Gastrocnemius medialis (tissue), 4 donors: ENCODE measurements around the gene UBE4A. TPM values are rescaled to one million over a fixed set of nuclear protein-coding genes. Genes with fewer than 3 reads are reported as not detected.

Source experiments
- ATAC-seq, 2 donors: fragments of 150-250 bp; one replicate each; pipeline ENCODE4 v1.9.1; 2016
- DNase-seq, 2 donors: peaks; one replicate each; pipeline ENCODE4 v3.0.0-alpha.2; 2019
- H3K27ac ChIP-seq, 4 donors: fragments of 200-600 bp; sonication (generic); 1 replicate in 1 of 4; 2 replicates in 3 of 4; pipeline ENCODE4 v1.5.1; 2016 to 2018; ENCODE audit warnings: mild to moderate bottlenecking in 2 of 4, moderate library complexity in 1 of 4
- H3K27me3 ChIP-seq, 3 donors: fragments of 200-600 bp; sonication (generic) in 2 of 3; 1 replicate in 1 of 3; 2 replicates in 2 of 3; pipeline versions ENCODE4 v1.5.1 to v1.6.0; 2016 to 2019; ENCODE audit warnings: mild to moderate bottlenecking in 1 of 3, moderate library complexity in 1 of 3
- H3K36me3 ChIP-seq, 2 donors: fragments of 200-600 bp; sonication (generic) in 1 of 2; one replicate each; pipeline ENCODE4 v1.5.1; 2017 to 2018
- H3K4me1 ChIP-seq, 2 donors: fragments of 200-600 bp; sonication (generic) in 1 of 2; one replicate each; pipeline ENCODE4 v1.5.1; 2016 to 2017; ENCODE audit warnings: mild to moderate bottlenecking in 2 of 2
- H3K4me3 ChIP-seq, 4 donors: fragments of 200-600 bp; sonication (generic) in 3 of 4; 1 replicate in 1 of 4; 2 replicates in 3 of 4; pipeline ENCODE4 v1.5.1; 2016 to 2019; ENCODE audit warnings: mild to moderate bottlenecking in 2 of 4
- H3K9me3 ChIP-seq, 3 donors: fragments of 200-600 bp; sonication (generic) in 2 of 3; 1 replicate in 1 of 3; 2 replicates in 2 of 3; pipeline ENCODE4 v1.5.1; 2016 to 2019
- POLR2A ChIP-seq, 2 donors: fragments of 450-650 bp; IDR thresholded peaks; one replicate each; pipeline ENCODE4 v1.6.1; 2017; ENCODE audit warnings: antibody characterized with exemption in 2 of 2, mild to moderate bottlenecking in 2 of 2, moderate library complexity in 2 of 2
- in situ Hi-C, 4 donors: fragments of 200-750 bp; cut with MboI; loops; one replicate each; pipeline versions ENCODE4 v1.15.0 to v1.8.0; 2017; ENCODE audit warnings: low sequenced_read_pairs in 4 of 4
- intact Hi-C: fragments of 100-400 bp; cut with DNase I; formaldehyde crosslinking; loops from one replicate; pipeline ENCODE4 v1.15.1; 2023; ENCODE audit warnings: low total_unique reads
- total RNA-seq, 4 donors: library from RNA; depleted of rRNA; stranded (reverse); fragments of >200 nt; gene quantifications; one replicate each; pipeline versions ENCODE4 v1.1.0 to v1.2.3, GENCODE V29; 2016
- TF ChIP-seq, protein P1 (sequence below), 5 experiments: fragments of 450-650 bp in 3 of 5; fragments of 200-600 bp in 2 of 5; sonication (generic) in 2 of 5; IDR thresholded peaks in 4 of 5; conservative IDR thresholded peaks in 1 of 5; 1 replicate in 4 of 5; 2 replicates in 1 of 5; pipeline ENCODE4 v1.5.1; 2016 to 2019; ENCODE audit warnings: antibody characterized with exemption in 5 of 5, mild to moderate bottlenecking in 3 of 5, moderate library complexity in 3 of 5

UBE4A gene
- total RNA-seq, 4 donors from 2014 or later: 36.6 to 73.9 (median 41.7) TPM

DNA sequence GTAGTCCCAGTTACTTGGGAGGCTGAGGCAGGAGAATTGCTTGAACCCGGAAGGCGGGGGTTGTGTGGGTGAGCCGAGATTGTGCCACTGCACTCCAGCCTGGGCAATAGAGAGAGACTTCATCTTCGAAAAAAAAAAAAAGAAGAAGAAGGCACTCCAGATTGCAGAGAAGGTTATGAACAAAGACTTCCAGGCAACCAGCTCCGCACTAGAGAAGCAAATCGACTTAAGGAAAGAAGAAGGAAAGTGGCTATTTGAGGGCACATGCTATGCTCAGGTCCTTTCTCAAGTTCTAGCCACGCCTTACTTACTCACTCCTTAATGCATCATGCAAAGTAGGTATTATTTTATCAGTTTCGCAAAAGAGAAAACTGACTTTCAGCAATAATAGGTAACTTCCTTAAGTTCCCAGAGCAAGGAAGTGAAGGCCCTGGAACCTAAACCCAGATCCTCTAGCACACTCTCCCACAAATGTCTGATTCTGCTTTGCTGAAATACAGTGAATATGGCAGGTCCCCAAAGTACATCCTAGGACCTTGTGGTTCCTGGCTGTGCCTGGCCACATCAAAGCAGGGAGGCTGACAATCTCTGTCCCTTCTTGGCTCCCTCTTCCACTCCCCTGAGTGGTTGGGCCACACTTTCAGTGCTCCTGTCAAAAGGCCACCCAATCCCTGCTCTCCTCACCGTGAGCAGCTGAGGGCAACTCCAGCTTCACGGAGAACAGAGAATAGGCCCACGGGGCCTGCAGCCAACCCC, 40.6 kb upstream of the UBE4A start:
- no peak overlapping the region for H3K4me3 ChIP-seq
- H3K4me1 ChIP-seq: no peaks in the 10 kb centered on the region
- intact Hi-C loops (no loop called here), in situ Hi-C loops (no loop called here)
- no peaks in the 10 kb centered on the region for H3K36me3 ChIP-seq
- H3K9me3 ChIP-seq: no peaks in the 10 kb centered on the region
- H3K27me3 ChIP-seq: peaks cover 2 to 17% (median 5%) of the 10 kb centered on the region in 3 donors
- no peak overlapping the region for H3K27ac ChIP-seq
- DNase-seq: no peak
- TF ChIP-seq, protein P1, sequence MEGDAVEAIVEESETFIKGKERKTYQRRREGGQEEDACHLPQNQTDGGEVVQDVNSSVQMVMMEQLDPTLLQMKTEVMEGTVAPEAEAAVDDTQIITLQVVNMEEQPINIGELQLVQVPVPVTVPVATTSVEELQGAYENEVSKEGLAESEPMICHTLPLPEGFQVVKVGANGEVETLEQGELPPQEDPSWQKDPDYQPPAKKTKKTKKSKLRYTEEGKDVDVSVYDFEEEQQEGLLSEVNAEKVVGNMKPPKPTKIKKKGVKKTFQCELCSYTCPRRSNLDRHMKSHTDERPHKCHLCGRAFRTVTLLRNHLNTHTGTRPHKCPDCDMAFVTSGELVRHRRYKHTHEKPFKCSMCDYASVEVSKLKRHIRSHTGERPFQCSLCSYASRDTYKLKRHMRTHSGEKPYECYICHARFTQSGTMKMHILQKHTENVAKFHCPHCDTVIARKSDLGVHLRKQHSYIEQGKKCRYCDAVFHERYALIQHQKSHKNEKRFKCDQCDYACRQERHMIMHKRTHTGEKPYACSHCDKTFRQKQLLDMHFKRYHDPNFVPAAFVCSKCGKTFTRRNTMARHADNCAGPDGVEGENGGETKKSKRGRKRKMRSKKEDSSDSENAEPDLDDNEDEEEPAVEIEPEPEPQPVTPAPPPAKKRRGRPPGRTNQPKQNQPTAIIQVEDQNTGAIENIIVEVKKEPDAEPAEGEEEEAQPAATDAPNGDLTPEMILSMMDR (IDR thresholded peaks at IDR 0.05 in 4 of 5, conservative IDR thresholded peaks at IDR 0.05 in 1 of 5): no peak
- TF ChIP-seq POLR2A (IDR thresholded peaks at IDR 0.05): no peak
- ATAC-seq: no peak

DNA sequence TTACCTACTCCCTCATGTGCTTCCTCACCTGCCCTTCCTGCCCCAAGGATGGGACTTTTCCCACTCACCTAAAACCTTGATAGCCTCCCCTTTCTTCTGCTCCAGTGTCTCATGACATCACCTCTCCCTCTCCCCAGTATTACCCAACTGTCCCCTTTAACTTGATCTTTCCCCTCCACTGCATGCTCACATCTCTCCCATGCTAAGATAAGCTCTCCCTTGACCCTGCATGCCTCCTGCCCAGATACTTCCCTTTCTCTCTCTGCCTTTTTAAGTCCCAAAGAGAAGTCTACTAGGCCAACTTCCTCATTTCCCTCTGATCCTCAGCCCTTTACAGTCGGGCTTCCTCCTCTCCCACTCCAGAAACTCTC, 40.1 kb upstream of the UBE4A start:
- ATAC-seq: no peak
- TF ChIP-seq POLR2A (IDR thresholded peaks at IDR 0.05): no peak
- no peaks in the 10 kb centered on the region for H3K4me1 ChIP-seq

DNA sequence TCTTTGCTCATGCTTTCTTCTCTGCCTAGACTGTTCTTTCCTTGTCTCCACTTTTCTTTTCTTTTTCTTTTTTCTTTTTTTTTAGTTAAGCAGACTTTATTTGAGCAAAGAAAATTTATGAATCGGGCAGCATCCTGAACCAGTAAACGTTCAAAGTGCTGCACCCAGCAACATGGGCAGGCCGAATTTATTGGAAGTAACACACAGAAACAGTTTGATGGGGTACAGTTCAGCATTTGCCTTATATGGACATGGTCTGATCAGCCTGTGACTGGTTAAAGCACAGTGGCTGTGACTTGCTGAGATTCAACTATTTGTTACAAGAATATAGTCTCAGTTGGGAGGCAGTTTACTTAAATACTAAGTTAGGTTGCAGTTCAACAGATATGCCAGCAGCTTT, 38.9 kb upstream of the UBE4A start:
- H3K4me1 ChIP-seq: no peaks in the 10 kb centered on the region
- TF ChIP-seq POLR2A (IDR thresholded peaks at IDR 0.05): no peak
- TF ChIP-seq, protein P1 (IDR thresholded peaks at IDR 0.05 in 4 of 5, conservative IDR thresholded peaks at IDR 0.05 in 1 of 5): no peak

More for the DNA sequence above, 40.1 kb upstream of the UBE4A start:
- intact Hi-C loops (no loop called here), in situ Hi-C loops (no loop called here)
- Histone ChIP-seq H3K4me3 (no peak overlapping the region), H3K9me3 (no peaks in the 10 kb centered on the region), H3K27me3 (peaks cover 0 to 11% (median 3%) of the 10 kb centered on the region in 3 donors), H3K27ac (no peak overlapping the region), H3K36me3 (no peaks in the 10 kb centered on the region)
- DNase-seq: no peak

DNA sequence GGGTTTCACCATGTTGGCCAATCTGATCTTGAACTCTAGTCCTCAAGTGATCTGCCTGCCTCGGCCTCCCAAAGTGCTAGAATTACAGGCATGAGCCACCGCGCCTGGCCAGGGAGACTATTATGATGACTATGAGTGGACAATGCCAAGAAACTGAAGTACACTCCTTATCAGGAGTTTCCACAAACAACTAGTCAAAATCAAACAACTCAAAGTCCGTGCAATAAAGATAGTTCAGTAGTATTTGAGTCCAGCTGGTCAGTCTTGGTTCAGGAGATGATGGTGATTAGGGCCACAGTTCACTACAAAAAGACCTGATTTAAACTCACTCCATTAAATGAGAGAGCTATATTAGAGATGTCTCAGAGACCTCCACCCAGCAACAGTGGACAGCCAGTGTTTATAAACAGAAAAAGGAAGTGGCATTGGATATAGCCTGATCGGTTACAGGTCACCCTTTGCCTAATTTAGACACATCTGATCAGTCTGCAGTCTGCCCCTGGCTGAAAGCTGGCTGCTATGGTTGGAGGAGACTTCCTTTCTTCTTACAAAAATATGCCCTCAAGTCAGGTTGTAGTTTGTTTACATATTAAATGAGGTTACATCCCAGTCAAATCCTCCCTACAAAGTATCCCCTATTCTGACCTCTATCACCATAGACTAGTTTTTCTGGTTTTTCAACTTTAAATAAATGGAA, 37.9 kb upstream of the UBE4A start:
- DNase-seq: no peak
- Histone ChIP-seq H3K27ac (no peak overlapping the region), H3K36me3 (no peaks in the 10 kb centered on the region), H3K4me1 (no peaks in the 10 kb centered on the region), H3K27me3 (peaks cover 0 to 4% (median 2%) of the 10 kb centered on the region in 3 donors), H3K9me3 (no peaks in the 10 kb centered on the region), H3K4me3 (no peak overlapping the region)
- TF ChIP-seq, protein P1 (IDR thresholded peaks at IDR 0.05 in 4 of 5, conservative IDR thresholded peaks at IDR 0.05 in 1 of 5): no peak
- no peak for TF ChIP-seq POLR2A (IDR thresholded peaks at IDR 0.05)
- in situ Hi-C loops (no loop called here), intact Hi-C loops (no loop called here)
- ATAC-seq: no peak

More for the DNA sequence above, 38.9 kb upstream of the UBE4A start:
- H3K27me3 ChIP-seq: peaks cover 0 to 4% (median 3%) of the 10 kb centered on the region in 3 donors
- ATAC-seq: no peak
- H3K27ac ChIP-seq: no peak overlapping the region
- in situ Hi-C loops: no loop called here
- H3K4me3 ChIP-seq: no peak overlapping the region
- no peaks in the 10 kb centered on the region for H3K9me3 ChIP-seq
- H3K36me3 ChIP-seq: no peaks in the 10 kb centered on the region
- no peak for DNase-seq
- intact Hi-C loops: no loop called here

DNA sequence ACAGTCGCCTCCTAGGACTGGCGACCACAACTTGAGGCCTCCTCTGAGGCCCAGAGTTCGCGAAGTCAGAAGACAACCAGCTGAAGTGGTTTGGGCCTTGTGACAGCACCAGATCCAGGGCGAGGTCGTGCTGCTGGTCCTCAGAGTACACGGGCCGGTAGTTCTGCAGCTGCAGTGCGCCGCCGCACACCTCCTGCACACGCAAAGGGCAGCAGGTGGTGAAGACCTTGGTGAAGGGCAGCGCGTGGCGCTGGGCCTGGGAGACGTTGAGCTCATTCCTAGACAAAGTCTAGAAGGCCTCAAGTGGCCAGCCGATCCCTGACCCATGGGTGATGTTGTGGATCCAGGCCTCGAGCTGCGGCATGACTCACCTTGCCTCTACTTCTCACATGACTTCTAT, 36.7 kb upstream of the UBE4A start:
- DNase-seq (no peak), ATAC-seq (no peak)
- no peak overlapping the region for H3K4me3 ChIP-seq
- intact Hi-C loops (no loop called here), in situ Hi-C loops (no loop called here)
- H3K36me3 ChIP-seq: no peaks in the 10 kb centered on the region
- no peaks in the 10 kb centered on the region for H3K9me3 ChIP-seq
- H3K4me1 ChIP-seq: no peaks in the 10 kb centered on the region
- no peak overlapping the region for H3K27ac ChIP-seq
- no peaks in the 10 kb centered on the region for H3K27me3 ChIP-seq
- no peak for TF ChIP-seq POLR2A (IDR thresholded peaks at IDR 0.05)
- TF ChIP-seq, protein P1 (IDR thresholded peaks at IDR 0.05 in 4 of 5, conservative IDR thresholded peaks at IDR 0.05 in 1 of 5): no peak
